GM12865 (cell line): ENCODE data around the gene C19orf44.
A peak's percentile ranks its signal among the peaks of the same experiment; 100 is the strongest.
"Not testable (repeated sequence)": the region's sequence is repeated elsewhere in the genome, so short reads cannot be mapped to it uniquely, and the experiment has no call there.

ENCODE experiments used
- DNase-seq: peaks from one replicate; pipeline ENCODE4 v3.0.0; 2010; ENCODE audit warnings: low read depth
- H3K4me3 ChIP-seq: 2 replicates; pipeline ENCODE4 v1.5.1; 2011; ENCODE audit warnings: mild to moderate bottlenecking, low read depth, low read length, control low read depth
- TF ChIP-seq, protein P1 (sequence below): IDR thresholded peaks from 2 replicates; pipeline ENCODE4 v1.5.1; 2011; ENCODE audit warnings: low read length, control low read depth, low read depth, inconsistent platforms; ENCODE audit not compliant: insufficient read depth; ENCODE audit errors: missing control alignments

The C19orf44 gene

DNA sequence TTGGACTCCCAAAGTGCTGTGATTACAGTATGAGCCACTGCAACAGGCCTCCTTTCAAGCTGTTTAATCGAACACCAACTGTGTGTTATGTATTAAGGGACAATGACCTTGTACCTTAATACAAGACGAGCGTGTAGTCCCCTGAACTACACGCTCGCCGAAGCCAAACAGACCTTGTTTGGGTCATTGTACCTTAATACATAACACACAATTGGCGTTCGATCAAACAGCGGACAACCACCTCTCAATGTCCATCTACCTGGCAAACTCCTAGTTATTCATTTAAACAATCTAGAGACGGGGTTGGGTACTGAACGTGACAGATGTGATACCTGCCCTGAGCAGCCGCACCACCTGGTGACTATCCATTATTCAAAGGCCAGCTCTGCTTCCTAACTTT lies 44.8 kb downstream of the C19orf44 start:
- DNase-seq: no peak
- TF ChIP-seq, protein P1, sequence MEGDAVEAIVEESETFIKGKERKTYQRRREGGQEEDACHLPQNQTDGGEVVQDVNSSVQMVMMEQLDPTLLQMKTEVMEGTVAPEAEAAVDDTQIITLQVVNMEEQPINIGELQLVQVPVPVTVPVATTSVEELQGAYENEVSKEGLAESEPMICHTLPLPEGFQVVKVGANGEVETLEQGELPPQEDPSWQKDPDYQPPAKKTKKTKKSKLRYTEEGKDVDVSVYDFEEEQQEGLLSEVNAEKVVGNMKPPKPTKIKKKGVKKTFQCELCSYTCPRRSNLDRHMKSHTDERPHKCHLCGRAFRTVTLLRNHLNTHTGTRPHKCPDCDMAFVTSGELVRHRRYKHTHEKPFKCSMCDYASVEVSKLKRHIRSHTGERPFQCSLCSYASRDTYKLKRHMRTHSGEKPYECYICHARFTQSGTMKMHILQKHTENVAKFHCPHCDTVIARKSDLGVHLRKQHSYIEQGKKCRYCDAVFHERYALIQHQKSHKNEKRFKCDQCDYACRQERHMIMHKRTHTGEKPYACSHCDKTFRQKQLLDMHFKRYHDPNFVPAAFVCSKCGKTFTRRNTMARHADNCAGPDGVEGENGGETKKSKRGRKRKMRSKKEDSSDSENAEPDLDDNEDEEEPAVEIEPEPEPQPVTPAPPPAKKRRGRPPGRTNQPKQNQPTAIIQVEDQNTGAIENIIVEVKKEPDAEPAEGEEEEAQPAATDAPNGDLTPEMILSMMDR: no peak
- H3K4me3 ChIP-seq: peak overlapping the region; percentile 81

DNA sequence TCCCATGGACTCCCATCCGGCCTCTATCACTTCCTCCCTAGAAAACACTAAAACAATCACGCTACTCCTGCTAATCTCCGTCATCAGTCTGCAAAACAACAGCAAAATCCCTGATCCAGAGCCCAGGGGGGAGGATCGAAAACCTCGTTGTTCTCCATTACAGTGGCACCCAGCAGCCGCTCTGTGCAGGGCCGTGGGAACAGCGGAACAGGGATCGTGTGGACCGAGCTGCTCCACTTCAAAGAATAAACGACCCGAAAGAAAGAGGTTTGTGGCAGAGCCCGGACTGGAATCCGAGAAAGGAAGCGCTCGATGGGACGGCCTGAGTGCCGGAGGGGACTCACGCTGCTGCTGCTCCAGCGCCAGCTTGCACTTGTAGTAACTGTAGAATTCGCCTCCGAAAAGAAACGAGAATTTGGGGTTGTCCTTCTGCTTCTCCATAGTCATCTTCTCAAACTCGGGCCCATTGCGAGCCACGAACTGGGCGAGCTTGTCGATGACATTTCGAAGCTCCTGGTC lies 45.4 kb downstream of the C19orf44 start:
- TF ChIP-seq, protein P1: no peak
- peak overlapping the region; percentile 81 for H3K4me3 ChIP-seq
- DNase-seq: peak; percentile 40

DNA sequence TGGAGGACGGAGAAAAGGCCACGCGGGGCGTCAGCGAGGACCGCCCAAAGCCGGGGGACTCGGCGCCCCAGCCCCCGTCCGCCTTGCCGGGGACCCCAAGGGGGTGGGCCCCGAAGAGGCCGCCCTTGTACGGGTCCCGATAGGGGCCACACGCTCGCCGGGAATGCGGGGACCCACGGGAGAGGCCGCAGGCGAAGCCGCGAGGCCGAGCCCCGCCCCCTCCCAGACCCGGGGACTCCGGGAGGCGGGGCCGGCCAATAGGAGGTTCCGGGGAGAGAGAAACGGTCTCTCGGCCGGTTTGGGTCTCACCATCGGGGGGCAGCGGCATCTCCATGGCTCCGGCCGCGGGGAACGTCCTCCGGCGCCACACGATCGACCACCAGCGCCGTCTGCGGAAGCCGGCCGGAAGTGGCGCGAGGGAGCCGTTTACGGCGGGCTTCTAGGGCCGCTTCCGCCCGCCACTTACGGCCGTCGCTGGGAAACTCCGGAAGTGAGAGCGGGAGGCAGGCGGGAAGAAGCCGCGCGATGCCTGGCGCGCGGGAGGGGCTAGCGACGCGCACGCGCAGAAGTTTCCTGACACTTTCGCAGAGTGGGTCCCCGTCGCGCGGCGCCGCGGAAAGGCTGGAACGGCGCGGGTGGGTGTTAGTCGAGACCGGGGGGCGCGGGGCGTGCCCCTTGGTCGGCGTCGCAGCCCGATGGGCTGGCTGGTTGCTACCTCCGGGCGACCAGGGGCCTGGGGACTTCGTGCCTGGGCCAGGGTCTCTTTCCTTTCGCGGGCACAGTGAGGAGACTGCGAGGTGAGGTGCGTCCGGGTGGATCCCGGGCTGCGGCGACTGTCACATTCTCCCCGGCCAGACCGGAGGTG lies 46.1 kb downstream of the C19orf44 start, which contains the start of gene CHERP:
CHERP (minus strand) TSS at position 393 of the 865 bp plus-strand sequence; CDS start at position 334, 59 bp downstream.
- peak; percentile 97 for DNase-seq
- TF ChIP-seq, protein P1: peak; percentile 0

DNA sequence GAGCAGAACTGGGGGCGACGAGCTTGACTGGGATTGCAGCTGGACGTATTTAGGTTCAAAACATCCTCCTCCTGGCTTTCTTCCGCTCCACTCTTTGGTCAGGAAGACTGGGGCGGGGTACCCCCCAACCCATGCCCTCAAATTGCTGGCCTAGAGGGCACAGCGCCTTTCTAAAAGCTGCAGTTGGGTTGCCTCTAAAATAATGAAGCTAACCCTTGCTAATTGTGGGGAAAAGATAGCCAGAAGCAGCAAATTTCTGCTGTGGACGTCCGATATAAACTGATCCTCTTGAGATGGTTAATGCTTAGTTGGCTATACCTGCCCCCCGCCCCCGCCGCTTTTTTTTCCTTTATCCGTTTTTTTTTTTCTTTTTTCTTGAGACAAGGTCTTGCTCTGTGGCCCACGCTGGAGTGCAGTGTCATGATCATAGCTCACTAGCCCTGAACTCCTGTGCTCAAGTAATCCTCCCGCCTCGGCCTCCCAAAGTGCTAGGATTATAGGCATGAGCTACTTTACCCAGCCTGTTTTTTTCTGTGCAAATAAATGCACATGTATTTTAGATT lies 46.8 kb downstream of the C19orf44 start:
- peak overlapping the region; percentile 81 for H3K4me3 ChIP-seq
- DNase-seq: peak; percentile 23
- TF ChIP-seq, protein P1: no peak

More for the DNA sequence above, 46.1 kb downstream of the C19orf44 start, which contains the start of gene CHERP:
- H3K4me3 ChIP-seq: peak within 1 kb of the TSS; percentile 81

DNA sequence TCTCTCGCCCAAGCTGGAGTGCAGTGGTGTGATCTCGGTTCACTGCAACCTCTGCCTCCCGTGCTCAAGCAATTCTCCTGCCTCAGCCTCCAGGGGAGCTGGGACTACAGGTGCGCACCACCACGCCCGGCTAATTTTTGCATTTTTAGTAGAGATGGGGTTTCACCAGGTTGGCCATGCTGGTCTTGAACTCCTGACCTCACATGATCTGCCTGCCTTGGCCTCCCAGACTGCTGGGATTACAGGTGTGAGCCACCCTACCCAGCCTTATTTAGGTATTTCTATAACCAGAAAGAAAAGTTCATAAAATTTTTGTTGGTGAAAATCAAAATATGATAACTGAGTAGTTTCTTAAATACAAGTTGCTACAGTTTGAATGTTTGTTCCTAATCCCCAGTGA lies 47.5 kb downstream of the C19orf44 start:
- peak overlapping the region; percentile 81 for H3K4me3 ChIP-seq
- not testable (repeated sequence) for DNase-seq

DNA sequence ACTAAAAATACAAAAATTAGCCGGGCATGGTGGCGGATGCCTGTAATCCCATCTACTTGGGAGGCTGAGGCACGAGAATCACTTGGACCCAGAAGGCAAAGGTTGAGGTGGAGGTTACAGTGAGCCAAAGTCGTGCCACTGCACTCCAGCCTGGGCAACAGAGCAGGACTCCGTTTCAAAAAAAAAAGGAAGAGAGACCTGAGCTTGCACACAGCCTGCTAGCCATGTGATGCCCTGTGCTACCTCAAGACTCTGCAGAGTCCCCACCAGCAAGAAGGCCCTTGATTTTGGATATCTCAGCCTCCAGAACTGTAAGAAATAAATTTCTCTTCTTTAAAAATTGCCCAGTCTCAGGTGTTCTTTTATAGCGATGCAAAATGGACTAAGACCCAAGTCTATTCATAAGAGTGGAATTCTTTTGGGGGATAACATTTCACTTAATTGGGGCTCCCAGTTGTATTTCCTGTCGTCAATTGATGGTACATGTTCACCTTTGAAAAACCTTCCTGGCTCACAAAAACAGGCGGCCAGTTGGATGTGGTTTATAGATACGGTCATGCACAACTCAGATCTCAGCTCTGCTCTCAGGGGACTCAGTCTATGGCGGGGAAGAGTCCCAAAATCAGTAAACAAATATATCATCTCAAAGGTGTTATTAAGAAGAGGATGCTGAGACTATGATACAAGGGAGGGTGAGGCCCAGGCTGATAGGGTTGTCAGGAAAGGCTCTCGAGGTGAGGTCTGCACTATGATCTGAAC lies 48.5 kb downstream of the C19orf44 start:
- peak; percentile 59 for DNase-seq
- TF ChIP-seq, protein P1: no peak
- H3K4me3 ChIP-seq: peak overlapping the region; percentile 15

DNA sequence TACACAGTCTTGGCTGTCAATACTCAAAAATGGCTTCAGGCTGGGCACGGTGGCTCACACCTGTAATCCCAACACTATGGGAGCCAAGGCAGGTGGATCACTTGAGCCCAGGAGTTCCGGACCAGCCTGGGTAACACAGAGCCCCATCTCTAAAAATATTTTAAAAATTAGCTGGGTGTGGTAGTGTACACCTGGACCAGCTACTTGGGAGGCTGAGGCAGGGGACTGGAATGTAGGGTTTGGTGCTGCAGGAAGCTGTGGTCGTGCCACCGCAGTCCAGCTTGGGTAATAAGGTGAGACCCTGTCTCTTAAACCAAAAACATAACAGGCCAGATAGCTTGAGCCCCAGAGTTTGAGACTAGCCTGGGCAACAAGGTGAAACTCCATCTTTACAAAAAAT lies 52.8 kb downstream of the C19orf44 start:
- DNase-seq: no peak
- TF ChIP-seq, protein P1: no peak

DNA sequence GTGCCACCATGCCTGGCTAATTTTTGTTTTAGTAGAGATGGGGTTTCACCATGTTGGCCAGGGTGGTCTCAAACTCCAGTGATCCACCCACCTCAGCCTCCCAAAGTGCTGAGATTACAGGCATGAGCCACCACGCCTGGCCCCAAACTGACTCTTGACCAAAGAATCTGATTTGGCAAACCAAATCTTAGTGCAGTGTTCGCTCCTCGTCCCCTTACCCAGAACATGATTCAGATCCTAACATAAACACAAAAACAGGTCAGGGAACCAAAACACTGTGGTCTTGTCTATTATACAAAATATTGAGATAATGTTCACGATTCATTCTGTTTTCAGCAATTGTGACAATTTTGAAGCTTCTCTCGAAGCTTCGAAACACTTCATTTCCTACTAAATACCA lies 55.7 kb downstream of the C19orf44 start:
- DNase-seq, H3K4me3 ChIP-seq: not testable (repeated sequence)

More for the DNA sequence above, 52.8 kb downstream of the C19orf44 start:
- H3K4me3 ChIP-seq: no peak overlapping the region
